ENCODE measurements around the gene CAPZB.

GRCh38 chr1:19435181-19435580 lies 50.2 kb downstream of the CAPZB start:
- TF ChIP-seq, protein P1, sequence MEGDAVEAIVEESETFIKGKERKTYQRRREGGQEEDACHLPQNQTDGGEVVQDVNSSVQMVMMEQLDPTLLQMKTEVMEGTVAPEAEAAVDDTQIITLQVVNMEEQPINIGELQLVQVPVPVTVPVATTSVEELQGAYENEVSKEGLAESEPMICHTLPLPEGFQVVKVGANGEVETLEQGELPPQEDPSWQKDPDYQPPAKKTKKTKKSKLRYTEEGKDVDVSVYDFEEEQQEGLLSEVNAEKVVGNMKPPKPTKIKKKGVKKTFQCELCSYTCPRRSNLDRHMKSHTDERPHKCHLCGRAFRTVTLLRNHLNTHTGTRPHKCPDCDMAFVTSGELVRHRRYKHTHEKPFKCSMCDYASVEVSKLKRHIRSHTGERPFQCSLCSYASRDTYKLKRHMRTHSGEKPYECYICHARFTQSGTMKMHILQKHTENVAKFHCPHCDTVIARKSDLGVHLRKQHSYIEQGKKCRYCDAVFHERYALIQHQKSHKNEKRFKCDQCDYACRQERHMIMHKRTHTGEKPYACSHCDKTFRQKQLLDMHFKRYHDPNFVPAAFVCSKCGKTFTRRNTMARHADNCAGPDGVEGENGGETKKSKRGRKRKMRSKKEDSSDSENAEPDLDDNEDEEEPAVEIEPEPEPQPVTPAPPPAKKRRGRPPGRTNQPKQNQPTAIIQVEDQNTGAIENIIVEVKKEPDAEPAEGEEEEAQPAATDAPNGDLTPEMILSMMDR (IDR thresholded peaks at IDR 0.05; ENCODE audit: borderline replicate concordance, extremely low read depth, low read length, poor library complexity, severe bottlenecking), result no peak
- no peak for TF ChIP-seq EZH2 (IDR thresholded peaks at IDR 0.05; ENCODE audit: borderline replicate concordance, low read depth, low read length, severe bottlenecking)

Measured in DND-41 (cell line).